Esophagus muscularis mucosa (tissue), 4 donors: ENCODE results near the gene SLC4A3. TPM values are rescaled to one million over a fixed set of nuclear protein-coding genes. Genes with fewer than 3 reads are reported as not detected.

Source experiments
- DNase-seq: peaks from one replicate; pipeline ENCODE4 v3.0.0-alpha.2; 2017; ENCODE audit errors: extremely low spot score
- H3K27ac ChIP-seq, 4 donors: fragments of 200-600 bp; sonication (generic); replicated peaks in 1 of 4; 1 replicate in 3 of 4; 2 replicates in 1 of 4; pipeline ENCODE4 v1.5.1; 2016 to 2019; ENCODE audit warnings: mild to moderate bottlenecking in 1 of 4
- H3K27me3 ChIP-seq, 4 donors: fragments of 200-600 bp; sonication (generic); one replicate each; pipeline versions ENCODE4 v1.5.1 to v1.6.0; 2016 to 2019
- H3K36me3 ChIP-seq, 4 donors: fragments of 200-600 bp; sonication (generic); one replicate each; pipeline ENCODE4 v1.5.1; 2016 to 2019
- H3K4me1 ChIP-seq, 4 donors: fragments of 200-600 bp; sonication (generic); one replicate each; pipeline ENCODE4 v1.5.1; 2016 to 2019
- H3K4me3 ChIP-seq, 4 donors: fragments of 200-600 bp; sonication (generic); 1 replicate in 2 of 4; 2 replicates in 2 of 4; pipeline ENCODE4 v1.5.1; 2016 to 2019; ENCODE audit warnings: mild to moderate bottlenecking in 4 of 4, moderate library complexity in 1 of 4
- H3K9me3 ChIP-seq, 4 donors: fragments of 200-600 bp; sonication (generic); 1 replicate in 3 of 4; 2 replicates in 1 of 4; pipeline ENCODE4 v1.5.1; 2016 to 2019
- CTCF ChIP-seq, 3 experiments: fragments of 200-600 bp in 2 of 3; fragments of 450-650 bp in 1 of 3; sonication (generic) in 2 of 3; IDR thresholded peaks; one replicate each; pipeline ENCODE4 v1.5.1; 2017 to 2019; ENCODE audit warnings: antibody characterized with exemption in 3 of 3, mild to moderate bottlenecking in 2 of 3, moderate library complexity in 1 of 3
- EP300 ChIP-seq: sonication (generic); formaldehyde crosslinking; IDR thresholded peaks from one replicate; pipeline ENCODE4 v1.6.1; 2017; ENCODE audit warnings: antibody characterized with exemption
- POLR2A ChIP-seq: fragments of 450-650 bp; IDR thresholded peaks from one replicate; pipeline ENCODE4 v1.6.1; 2017; ENCODE audit warnings: antibody characterized with exemption, moderate library complexity, mild to moderate bottlenecking, low read depth
- POLR2AphosphoS5 ChIP-seq, 2 donors: sonication (generic); formaldehyde crosslinking; IDR thresholded peaks; one replicate each; pipeline ENCODE4 v1.6.1; 2017; ENCODE audit warnings: antibody characterized with exemption in 2 of 2
- WGBS: methylation state at CpG from one replicate; pipeline ENCODE4 v1.1.5; 2018; 5-methylcytosine and 5-hydroxymethylcytosine counted together
- intact Hi-C: fragments of 100-400 bp; cut with DNase I; formaldehyde crosslinking; loops from one replicate; pipeline ENCODE4 v1.15.1; 2023
- total RNA-seq, 4 donors: library from RNA; depleted of rRNA; stranded (reverse); fragments of >200 nt; gene quantifications; one replicate each; pipeline versions ENCODE4 v1.1.0 to v1.2.1, GENCODE V29; 2016

Gene SLC4A3
- total RNA-seq, 4 donors from 2014 or later = 15.0 to 30.4 (median 20.5) TPM

- WGBS = 65% methylated on average over 11 of the region's 12 CpGs
- H3K4me1 ChIP-seq = peaks cover 4 to 17% (median 15%) of the 10 kb centered on the region in 4 donors
- H3K9me3 ChIP-seq = no peaks in the 10 kb centered on the region
- H3K27me3 ChIP-seq = no peaks in the 10 kb centered on the region
- TF ChIP-seq EP300 (no peak), POLR2A (no peak), CTCF (IDR thresholded peaks at IDR 0.05) (no peak), POLR2AphosphoS5 (IDR thresholded peaks at IDR 0.05) (no peak)
- no peak overlapping the region for H3K27ac ChIP-seq
- no peak for DNase-seq
- H3K36me3 ChIP-seq = peaks cover 41 to 85% (median 74%) of the 10 kb centered on the region in 4 donors
- H3K4me3 ChIP-seq = no peak overlapping the region
- intact Hi-C loops = no loop called here
Measured at GRCh38 chr2:219611866-219612576, 15.4 kb upstream of the SLC4A3 start.

- TF ChIP-seq POLR2AphosphoS5 (IDR thresholded peaks at IDR 0.05) = no peak
- TF ChIP-seq CTCF (IDR thresholded peaks at IDR 0.05) = no peak
- TF ChIP-seq POLR2A = no peak
- TF ChIP-seq EP300 = no peak
Measured at GRCh38 chr2:219612577-219613286, 14.7 kb upstream of the SLC4A3 start.

GRCh38 chr2:219613461-219614070, 13.9 kb upstream of the SLC4A3 start:
- Histone ChIP-seq H3K4me1 (peaks cover 4 to 22% (median 15%) of the 10 kb centered on the region in 4 donors), H3K27ac (no peak overlapping the region), H3K36me3 (peaks cover 36 to 70% (median 59%) of the 10 kb centered on the region in 4 donors), H3K27me3 (no peaks in the 10 kb centered on the region), H3K9me3 (no peaks in the 10 kb centered on the region), H3K4me3 (no peak overlapping the region)
- DNase-seq = no peak
- 96% methylated on average over 10 of the region's 11 CpGs for WGBS
- TF ChIP-seq POLR2A (no peak), POLR2AphosphoS5 (IDR thresholded peaks at IDR 0.05) (no peak), EP300 (no peak), CTCF (IDR thresholded peaks at IDR 0.05) (no peak)
- intact Hi-C loops = no loop called here

More at GRCh38 chr2:219612577-219613286, 14.7 kb upstream of the SLC4A3 start:
- peaks cover 38 to 78% (median 67%) of the 10 kb centered on the region in 4 donors for H3K36me3 ChIP-seq
- H3K27me3 ChIP-seq = no peaks in the 10 kb centered on the region
- H3K4me3 ChIP-seq = no peak overlapping the region
- H3K27ac ChIP-seq = no peak overlapping the region
- 85% methylated on average over 13 of the region's 15 CpGs for WGBS
- DNase-seq = no peak
- H3K9me3 ChIP-seq = no peaks in the 10 kb centered on the region
- peaks cover 4 to 17% (median 15%) of the 10 kb centered on the region in 4 donors for H3K4me1 ChIP-seq
- intact Hi-C loops = no loop called here

GRCh38 chr2:219614076-219614860, 13.2 kb upstream of the SLC4A3 start:
- no peak overlapping the region for H3K27ac ChIP-seq
- peaks cover 30 to 63% (median 52%) of the 10 kb centered on the region in 4 donors for H3K36me3 ChIP-seq
- DNase-seq = no peak
- no peaks in the 10 kb centered on the region for H3K9me3 ChIP-seq
- TF ChIP-seq EP300 (no peak), POLR2A (no peak), CTCF (IDR thresholded peaks at IDR 0.05) (no peak), POLR2AphosphoS5 (IDR thresholded peaks at IDR 0.05) (no peak)
- H3K27me3 ChIP-seq = no peaks in the 10 kb centered on the region
- intact Hi-C loops = no loop called here
- H3K4me1 ChIP-seq = peaks cover 4 to 17% (median 9%) of the 10 kb centered on the region in 4 donors
- 90% methylated on average over 10 of the region's 11 CpGs for WGBS
- no peak overlapping the region for H3K4me3 ChIP-seq
